Measurements from ENCODE around the gene SERPINB1.

- TF ChIP-seq CTCF (IDR thresholded peaks at IDR 0.05) (no peak), POLR2A (IDR thresholded peaks at IDR 0.05) (no peak)
Measured at GRCh38 chr6:2840749-2841061, 958 bp downstream of the SERPINB1 start.
